Measurements from ENCODE around the gene CLDN3. TPM values are rescaled to one million over a fixed set of nuclear protein-coding genes. Genes with fewer than 3 reads are reported as not detected.

Gene CLDN3
- total and polyA plus RNA-seq, 2 of the 4 experiments (the other 2 are of a cell fraction) = 0.12 to 0.18 TPM

- no peaks in the 10 kb centered on the region for H3K79me1 ChIP-seq (ENCODE audit: low read depth in 1 of 2, low read length in 2 of 2)
- POLR2A ChIA-PET (ENCODE audit: unreplicated experiment) = no interaction called here
- ATAC-seq (ENCODE audit: low read depth) = no peak
- H3K4me2 ChIP-seq (ENCODE audit: low read depth, low read length) = no peak overlapping the region
- in situ Hi-C loops (cut with MboI; ENCODE audit: low sequenced_read_pairs) = no loop called here
- H3K4me1 ChIP-seq (ENCODE audit: control insufficient read depth, insufficient read depth, low read length) = no peaks in the 10 kb centered on the region
- H2AK9ac ChIP-seq (replicated peaks; ENCODE audit: low read depth, low read length, poor library complexity) = no peak overlapping the region
- no peak overlapping the region for H4K8ac ChIP-seq (ENCODE audit: low read depth in 2 of 2, low read length in 2 of 2)
- no peak overlapping the region for H4K91ac ChIP-seq (ENCODE audit: insufficient read depth, low read depth, low read length)
- no TSS peak for BruUV-seq (replicated peaks)
- no peaks in the 10 kb centered on the region for H3K9me1 ChIP-seq (ENCODE audit: insufficient read depth, low read length)
- H2BK20ac ChIP-seq (ENCODE audit: low read depth, low read length) = no peak overlapping the region
- WGBS, 2 experiments (ENCODE audit: extremely low coverage in 2 of 2, insufficient read length in 1 of 2) = no CpG with 5 or more reads among the region's 4 CpGs
- H3K4ac ChIP-seq (ENCODE audit: low read depth, low read length) = no peak overlapping the region
- no peak overlapping the region for H3K9ac ChIP-seq (ENCODE audit: low read depth, low read length)
- no peak overlapping the region for H2BK120ac ChIP-seq (ENCODE audit: low read depth, low read length)
- no peak overlapping the region for H3K56ac ChIP-seq (ENCODE audit: extremely low read depth, insufficient read depth, low read length)
- no peak overlapping the region for H3K23ac ChIP-seq (ENCODE audit: low read depth, low read length)
- no peak overlapping the region for H3K4me3 ChIP-seq (ENCODE audit: insufficient read depth, low read depth, low read length)
- dilution Hi-C loops (cut with HindIII; ENCODE audit: low sequenced_read_pairs, unreplicated experiment) = no loop called here
- CTCF ChIA-PET = no interaction called here
- H3K27ac ChIP-seq (ENCODE audit: insufficient read depth, low read length) = no peak overlapping the region
- no peak overlapping the region for H2BK15ac ChIP-seq (ENCODE audit: low read depth, low read length)
- no peak overlapping the region for H3K14ac ChIP-seq (replicated peaks; ENCODE audit: low read depth, low read length)
- no peak overlapping the region for H2BK5ac ChIP-seq (ENCODE audit: low read depth, low read length, poor library complexity, severe bottlenecking)
- no peak overlapping the region for H2AK5ac ChIP-seq (ENCODE audit: low read depth, low read length)
- H3K36me3 ChIP-seq (ENCODE audit: control insufficient read depth, insufficient read depth, low read length) = no peaks in the 10 kb centered on the region
- no peak overlapping the region for H2AFZ ChIP-seq (replicated peaks; ENCODE audit: low read length, poor library complexity)
- no peak overlapping the region for H3K18ac ChIP-seq (ENCODE audit: low read depth, low read length)
- no peaks in the 10 kb centered on the region for H3K27me3 ChIP-seq (ENCODE audit: control insufficient read depth, insufficient read depth, low read length)
- DNase-seq = no peak
- H4K20me1 ChIP-seq (ENCODE audit: insufficient read depth, low read length) = no peaks in the 10 kb centered on the region
- no peak overlapping the region for H4K5ac ChIP-seq (ENCODE audit: low read depth, low read length)
- TF ChIP-seq ELK1 (IDR thresholded peaks at IDR 0.05; ENCODE audit: borderline replicate concordance, low read depth, low read length) (no peak), CHD1 (IDR thresholded peaks at IDR 0.05; ENCODE audit: low read depth, low read length) (no peak), RFX5 (IDR thresholded peaks at IDR 0.05; ENCODE audit: low read depth, low read length) (no peak), RCOR1 (IDR thresholded peaks at IDR 0.05; ENCODE audit: insufficient replicate concordance, low read length) (no peak), SMC3 (IDR thresholded peaks at IDR 0.05; ENCODE audit: low read depth, low read length) (no peak), CEBPB (IDR thresholded peaks at IDR 0.05; ENCODE audit: low read depth, low read length) (no peak), MXI1 (IDR thresholded peaks at IDR 0.05; ENCODE audit: borderline replicate concordance, low read depth, low read length) (no peak), MAZ (IDR thresholded peaks at IDR 0.05; ENCODE audit: borderline replicate concordance, low read depth, low read length) (no peak), BHLHE40 (IDR thresholded peaks at IDR 0.05; ENCODE audit: low read depth, low read length) (no peak), FOS (IDR thresholded peaks at IDR 0.05; ENCODE audit: low read depth, low read length) (no peak), NFE2L2 (IDR thresholded peaks at IDR 0.05; ENCODE audit: low read depth, low read length) (no peak), USF2 (IDR thresholded peaks at IDR 0.05; ENCODE audit: low read depth, low read length) (no peak), MAFK (IDR thresholded peaks at IDR 0.05; ENCODE audit: low read depth, low read length) (no peak), CTCF (conservative IDR thresholded peaks at IDR 0.05; ENCODE audit: low read depth, low read length) (no peak), RAD21 (IDR thresholded peaks at IDR 0.05; ENCODE audit: low read length) (no peak)
- H3K9me3 ChIP-seq (ENCODE audit: control insufficient read depth, insufficient read depth, low read length) = no peaks in the 10 kb centered on the region
- intact Hi-C loops (cut with micrococcal nuclease) = no loop called here
Measured at GRCh38 chr7:73802459-73802858, 32.4 kb upstream of the CLDN3 start.
